ENCODE results near the gene TIMM23. TPM values are rescaled to one million over a fixed set of nuclear protein-coding genes. Genes with fewer than 3 reads are reported as not detected.
"Not testable (repeated sequence)": the region's sequence is repeated elsewhere in the genome, so short reads cannot be mapped to it uniquely, and the experiment has no call there.

Gene TIMM23
- total and polyA plus RNA-seq, 7 donors, result 45.0 to 69.1 (median 66.8) TPM

DNA sequence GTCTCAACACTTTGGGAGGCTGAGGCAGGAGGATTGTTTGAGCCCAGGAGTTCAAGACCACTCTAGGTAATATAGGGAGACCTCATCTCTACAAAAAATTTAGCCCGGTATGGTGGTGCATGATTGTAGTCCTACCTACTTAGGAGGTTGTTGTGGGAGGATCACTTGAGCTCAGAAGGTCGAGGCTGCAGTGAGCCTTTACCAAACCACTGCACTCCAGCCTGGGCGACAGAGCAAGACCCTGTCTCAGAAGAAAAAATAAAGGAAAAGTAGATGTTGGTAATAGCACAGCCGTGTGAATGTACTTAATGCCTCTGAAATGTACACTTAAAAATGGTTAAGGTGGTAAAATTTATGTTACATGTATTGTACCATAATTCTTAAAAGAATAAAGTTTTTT, 25.3 kb downstream of the TIMM23 start:
- Histone ChIP-seq H3K4me1 (no peaks in the 10 kb centered on the region), H3K27me3 (no peaks in the 10 kb centered on the region), H3K27ac (no peak overlapping the region), H3K36me3 (peaks cover 0 to 63% (median 8%) of the 10 kb centered on the region in 4 donors), H3K9me3 (no peaks in the 10 kb centered on the region), H3K4me3 (no peak overlapping the region)
- intact Hi-C loops (cut with DNase I), result no loop called here
- TF ChIP-seq POLR2AphosphoS5 (IDR thresholded peaks at IDR 0.05), result no peak
- TF ChIP-seq, protein P1, sequence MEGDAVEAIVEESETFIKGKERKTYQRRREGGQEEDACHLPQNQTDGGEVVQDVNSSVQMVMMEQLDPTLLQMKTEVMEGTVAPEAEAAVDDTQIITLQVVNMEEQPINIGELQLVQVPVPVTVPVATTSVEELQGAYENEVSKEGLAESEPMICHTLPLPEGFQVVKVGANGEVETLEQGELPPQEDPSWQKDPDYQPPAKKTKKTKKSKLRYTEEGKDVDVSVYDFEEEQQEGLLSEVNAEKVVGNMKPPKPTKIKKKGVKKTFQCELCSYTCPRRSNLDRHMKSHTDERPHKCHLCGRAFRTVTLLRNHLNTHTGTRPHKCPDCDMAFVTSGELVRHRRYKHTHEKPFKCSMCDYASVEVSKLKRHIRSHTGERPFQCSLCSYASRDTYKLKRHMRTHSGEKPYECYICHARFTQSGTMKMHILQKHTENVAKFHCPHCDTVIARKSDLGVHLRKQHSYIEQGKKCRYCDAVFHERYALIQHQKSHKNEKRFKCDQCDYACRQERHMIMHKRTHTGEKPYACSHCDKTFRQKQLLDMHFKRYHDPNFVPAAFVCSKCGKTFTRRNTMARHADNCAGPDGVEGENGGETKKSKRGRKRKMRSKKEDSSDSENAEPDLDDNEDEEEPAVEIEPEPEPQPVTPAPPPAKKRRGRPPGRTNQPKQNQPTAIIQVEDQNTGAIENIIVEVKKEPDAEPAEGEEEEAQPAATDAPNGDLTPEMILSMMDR (IDR thresholded peaks at IDR 0.05), result no peak
- no peak for TF ChIP-seq POLR2A (IDR thresholded peaks at IDR 0.05)
- TF ChIP-seq EP300 (IDR thresholded peaks at IDR 0.05), result no peak
- DNase-seq, result no peak
- WGBS, 2 donors, result 94 to 95% methylated on average over 4 of the region's 4 CpGs

DNA sequence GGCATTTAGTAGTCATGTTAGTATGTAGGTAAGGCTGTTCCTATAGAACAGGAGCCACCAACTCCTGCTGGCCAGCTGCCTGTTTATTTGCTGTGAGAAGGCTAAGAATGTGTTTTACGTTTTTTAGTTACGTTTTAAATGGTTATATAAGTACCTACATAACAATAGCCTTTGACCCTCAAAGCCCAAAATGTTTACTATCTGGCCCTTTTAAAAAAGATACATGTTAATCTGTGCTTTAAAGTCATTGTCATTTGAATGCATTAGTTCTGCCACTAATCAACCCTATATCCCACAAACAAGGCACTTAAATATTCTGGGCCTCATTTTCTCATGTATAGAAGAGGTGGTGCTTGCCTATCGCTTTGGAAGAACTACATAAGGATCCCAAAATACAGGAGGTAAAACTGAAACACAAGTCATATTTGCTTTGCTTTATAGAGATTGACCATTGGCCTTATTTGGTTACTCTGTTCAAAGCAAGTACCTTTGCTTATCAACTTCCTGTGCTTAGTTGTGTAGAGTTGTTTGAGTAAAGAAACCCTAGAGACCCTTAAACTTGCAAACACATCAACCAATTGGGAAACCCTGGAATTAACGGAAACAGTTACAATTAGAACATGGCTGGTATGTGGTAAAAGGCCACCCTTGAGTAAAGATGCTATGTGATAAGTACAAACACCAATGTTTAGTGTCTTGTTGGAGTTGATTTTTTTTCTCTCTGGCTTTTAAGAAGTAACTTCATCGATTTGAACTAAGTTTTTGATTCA, 25.9 kb downstream of the TIMM23 start:
- peaks cover 0 to 66% (median 12%) of the 10 kb centered on the region in 4 donors for H3K36me3 ChIP-seq
- H3K4me1 ChIP-seq, result no peaks in the 10 kb centered on the region
- no peaks in the 10 kb centered on the region for H3K27me3 ChIP-seq
- H3K9me3 ChIP-seq, result no peaks in the 10 kb centered on the region
- intact Hi-C loops (cut with DNase I), result no loop called here
- DNase-seq, result no peak
- WGBS, 2 donors, result 71 to 84% methylated on average over 5 of the region's 5 CpGs
- H3K27ac ChIP-seq, result no peak overlapping the region
- TF ChIP-seq EP300 (IDR thresholded peaks at IDR 0.05) (no peak), POLR2AphosphoS5 (IDR thresholded peaks at IDR 0.05) (no peak), POLR2A (IDR thresholded peaks at IDR 0.05) (no peak)
- TF ChIP-seq, protein P1 (IDR thresholded peaks at IDR 0.05), result no peak
- no peak overlapping the region for H3K4me3 ChIP-seq

DNA sequence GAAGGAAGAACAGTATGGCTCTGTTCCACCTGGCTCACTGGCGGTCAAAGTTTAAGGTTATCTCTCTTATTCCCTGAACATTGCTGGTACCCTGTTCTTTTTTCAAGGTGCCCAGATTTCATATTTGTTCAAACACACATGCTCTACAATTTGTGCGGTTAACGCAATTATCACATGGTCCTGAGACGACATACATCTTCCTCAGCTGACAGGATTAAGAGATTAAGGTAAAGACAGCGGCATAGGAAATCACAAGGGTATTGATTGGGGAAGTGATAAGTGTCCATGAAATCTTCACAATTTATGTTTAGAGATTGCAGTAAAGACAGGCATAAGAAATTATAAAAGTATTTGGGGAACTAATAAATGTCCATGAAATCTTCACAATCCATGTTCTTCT, 27.7 kb downstream of the TIMM23 start:
- intact Hi-C loops (cut with DNase I); H3K4me1 ChIP-seq; H3K9me3 ChIP-seq; H3K27me3 ChIP-seq; DNase-seq; H3K27ac ChIP-seq; H3K4me3 ChIP-seq: not testable (repeated sequence)
- peaks cover 0 to 74% (median 25%) of the 10 kb centered on the region in 4 donors for H3K36me3 ChIP-seq
- WGBS, 2 donors, result 97% methylated on average over 5 of the region's 5 CpGs

DNA sequence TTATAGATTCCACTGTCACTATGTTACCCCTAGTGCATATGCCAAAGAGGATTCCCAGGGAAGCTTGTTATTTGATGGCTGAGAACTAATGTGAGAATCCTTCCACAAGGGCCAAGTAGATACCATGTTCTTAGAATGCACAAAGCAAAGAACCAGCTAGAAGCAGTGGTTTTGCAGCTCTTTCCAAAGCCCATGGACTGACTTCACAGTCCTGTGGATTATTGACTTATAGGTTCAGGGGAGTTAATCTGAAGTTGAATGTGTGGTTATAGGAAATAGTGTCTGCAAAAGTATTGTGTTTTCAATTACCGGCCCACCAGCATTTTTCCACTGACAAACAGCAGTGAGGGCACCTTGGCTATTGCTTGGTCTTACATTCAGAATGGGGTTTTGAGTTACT, 28.2 kb downstream of the TIMM23 start:
- Histone ChIP-seq H3K27me3 (no peaks in the 10 kb centered on the region), H3K9me3 (no peaks in the 10 kb centered on the region), H3K36me3 (peaks cover 4 to 80% (median 31%) of the 10 kb centered on the region in 4 donors), H3K27ac (no peak overlapping the region), H3K4me1 (no peaks in the 10 kb centered on the region), H3K4me3 (no peak overlapping the region)
- TF ChIP-seq, protein P1 (IDR thresholded peaks at IDR 0.05), result no peak
- TF ChIP-seq EP300 (IDR thresholded peaks at IDR 0.05), result no peak
- no peak for TF ChIP-seq POLR2AphosphoS5 (IDR thresholded peaks at IDR 0.05)
- TF ChIP-seq POLR2A (IDR thresholded peaks at IDR 0.05), result no peak
- intact Hi-C loops (cut with DNase I), result no loop called here
- DNase-seq, result no peak
- 95 to 98% methylated on average over 1 of the region's 1 CpG for WGBS, 2 donors

DNA sequence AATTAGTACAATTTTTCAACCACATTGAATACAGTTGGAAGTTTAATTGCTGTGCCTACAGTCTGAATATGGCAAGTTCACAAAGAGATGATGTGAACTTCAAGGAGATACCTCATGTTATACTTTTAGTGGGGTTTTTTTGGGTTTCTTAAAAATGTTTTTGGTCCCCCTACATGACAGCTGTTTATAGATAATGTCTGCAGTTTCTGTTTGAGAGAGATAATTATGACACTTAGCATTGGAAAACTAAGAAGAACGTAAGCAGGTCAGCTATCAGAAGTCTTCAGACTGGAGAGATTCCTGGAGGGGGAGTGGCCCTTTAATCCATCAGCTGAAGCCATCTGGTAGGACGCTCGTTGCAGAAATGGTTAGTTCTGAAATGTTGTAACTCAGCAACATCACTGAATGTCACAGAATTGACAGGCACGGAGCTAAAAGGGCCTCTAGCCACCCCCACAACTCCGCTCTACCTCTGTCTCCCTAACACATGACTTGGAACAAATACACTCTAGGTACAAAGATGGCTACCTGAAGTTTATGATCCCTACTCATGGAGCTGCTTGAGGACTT, 29.0 kb downstream of the TIMM23 start:
- DNase-seq, result no peak
- peaks cover 8 to 88% (median 35%) of the 10 kb centered on the region in 4 donors for H3K36me3 ChIP-seq
- peaks cover 0 to 2% (median 0%) of the 10 kb centered on the region in 4 donors for H3K4me1 ChIP-seq
- H3K4me3 ChIP-seq, result no peak overlapping the region
- 78 to 84% methylated on average over 5 of the region's 5 CpGs for WGBS, 2 donors
- H3K9me3 ChIP-seq, result no peaks in the 10 kb centered on the region
- no peaks in the 10 kb centered on the region for H3K27me3 ChIP-seq
- intact Hi-C loops (cut with DNase I), result no loop called here
- TF ChIP-seq, protein P1 (IDR thresholded peaks at IDR 0.05), result no peak
- no peak for TF ChIP-seq EP300 (IDR thresholded peaks at IDR 0.05)
- no peak for TF ChIP-seq POLR2AphosphoS5 (IDR thresholded peaks at IDR 0.05)
- no peak for TF ChIP-seq POLR2A (IDR thresholded peaks at IDR 0.05)
- H3K27ac ChIP-seq, result no peak overlapping the region

DNA sequence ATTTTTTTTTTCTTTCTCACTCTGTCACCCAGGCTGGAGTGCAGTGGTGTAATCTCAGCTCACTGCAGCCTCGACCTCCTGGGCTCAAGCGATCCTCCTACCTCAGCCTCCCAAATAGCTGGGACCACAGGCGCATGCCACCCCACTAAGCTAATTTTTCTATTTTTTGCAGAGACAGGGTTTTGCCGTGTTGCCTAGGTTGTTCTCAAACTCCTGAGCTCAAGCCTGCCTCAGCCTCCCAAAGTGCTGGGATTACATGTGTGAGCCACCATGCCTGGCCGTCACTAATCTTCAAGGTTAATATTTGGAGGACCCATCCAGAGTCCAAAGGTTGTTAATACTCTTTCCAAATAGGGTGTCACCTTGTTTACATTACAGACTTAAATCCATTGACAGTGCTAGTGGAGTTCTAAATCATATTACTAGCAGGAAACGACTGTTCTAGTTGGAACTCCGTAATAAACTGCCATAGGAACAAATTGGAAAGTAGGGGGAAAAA, 29.9 kb downstream of the TIMM23 start:
- H3K36me3 ChIP-seq, result peaks cover 8 to 97% (median 35%) of the 10 kb centered on the region in 4 donors
- H3K9me3 ChIP-seq; H3K4me1 ChIP-seq; DNase-seq; intact Hi-C loops (cut with DNase I); H3K4me3 ChIP-seq; H3K27me3 ChIP-seq; H3K27ac ChIP-seq: not testable (repeated sequence)
- 76 to 93% methylated on average over 7 of the region's 7 CpGs for WGBS, 2 donors

All from sigmoid colon (tissue), 7 donors.